Mesendoderm (in vitro differentiated cells): ENCODE data around the gene RNFT1.
"Not testable (repeated sequence)": the region's sequence is repeated elsewhere in the genome, so short reads cannot be mapped to it uniquely, and the experiment has no call there.

Experiments
- DNase-seq: peaks from one replicate; pipeline ENCODE4 v3.0.0; 2013
- H2AK5ac ChIP-seq: 2 replicates; pipeline ENCODE4 v1.6.1; 2013; ENCODE audit warnings: low read length, inconsistent platforms
- H2BK120ac ChIP-seq: 2 replicates; pipeline ENCODE4 v1.6.1; 2013; ENCODE audit warnings: low read depth, mild to moderate bottlenecking, low read length, moderate library complexity, mixed read lengths
- H2BK15ac ChIP-seq: replicated peaks from 2 replicates; pipeline ENCODE4 v1.6.1; 2013; ENCODE audit warnings: low read depth, mild to moderate bottlenecking, moderate library complexity
- H2BK5ac ChIP-seq: 2 replicates; pipeline ENCODE4 v1.6.1; 2013; ENCODE audit warnings: low read length, inconsistent platforms
- H3K18ac ChIP-seq: 2 replicates; pipeline ENCODE4 v1.6.1; 2013; ENCODE audit warnings: mild to moderate bottlenecking, low read length, mixed read lengths
- H3K23ac ChIP-seq: one replicate; pipeline ENCODE4 v1.6.1; 2013; ENCODE audit warnings: low read length
- H3K27ac ChIP-seq: 2 replicates; pipeline ENCODE4 v1.5.1; 2013; ENCODE audit warnings: low read depth, mild to moderate bottlenecking, inconsistent platforms, low read length, moderate library complexity
- H3K27me3 ChIP-seq: 2 replicates; pipeline ENCODE4 v1.6.1; 2013; ENCODE audit warnings: low read length, control low read depth, mild to moderate bottlenecking, inconsistent platforms; ENCODE audit not compliant: insufficient read depth, poor library complexity
- H3K36me3 ChIP-seq: 2 replicates; pipeline ENCODE4 v1.6.1; 2013; ENCODE audit warnings: low read length, inconsistent platforms; ENCODE audit not compliant: control insufficient read depth, insufficient read depth
- H3K4ac ChIP-seq: one replicate; pipeline ENCODE4 v1.6.1; 2013; ENCODE audit warnings: low read depth, mild to moderate bottlenecking, low read length, moderate library complexity
- H3K4me1 ChIP-seq: 2 replicates; pipeline ENCODE4 v1.6.1; 2013; ENCODE audit warnings: low read depth, low read length, inconsistent platforms; ENCODE audit not compliant: control insufficient read depth
- H3K4me2 ChIP-seq: 2 replicates; pipeline ENCODE4 v1.6.1; 2013; ENCODE audit warnings: low read length
- H3K4me3 ChIP-seq: 2 replicates; pipeline ENCODE4 v1.5.1; 2013; ENCODE audit warnings: mild to moderate bottlenecking, low read length
- H3K56ac ChIP-seq: one replicate; pipeline ENCODE4 v1.6.1; 2013; ENCODE audit warnings: low read length
- H3K79me1 ChIP-seq: 2 replicates; pipeline ENCODE4 v1.6.1; 2013; ENCODE audit warnings: low read length, inconsistent platforms
- H3K79me2 ChIP-seq: 2 replicates; pipeline ENCODE4 v1.6.1; 2013; ENCODE audit warnings: mild to moderate bottlenecking, low read length; ENCODE audit not compliant: control insufficient read depth, insufficient read depth
- H3K9ac ChIP-seq: 2 replicates; pipeline ENCODE4 v1.6.1; 2013; ENCODE audit warnings: low read length, inconsistent platforms
- H4K5ac ChIP-seq: one replicate; pipeline ENCODE4 v1.6.1; 2013; ENCODE audit warnings: low read length
- H4K8ac ChIP-seq: one replicate; pipeline ENCODE4 v1.6.1; 2013; ENCODE audit warnings: low read depth, mild to moderate bottlenecking, control low read depth, low read length, moderate library complexity
- WGBS: extraction: QIAGEN DNeasy Blood & Tissue Kit; methylation state at CpG from one replicate; pipeline ENCODE4 v1.1.7; 2013; ENCODE audit warnings: low lambda C conversion rate, missing lambda C conversion rate; ENCODE audit not compliant: insufficient coverage; ENCODE audit errors: extremely low coverage; 5-methylcytosine and 5-hydroxymethylcytosine counted together

The RNFT1 gene

GRCh38 chr17:59963738-59964481, 630 bp downstream of the RNFT1 start:
- Histone ChIP-seq H2AK5ac (no peak overlapping the region), H3K4me1 (peaks cover 2% of the 10 kb centered on the region), H3K18ac (peak overlapping the region; percentile 35), H3K27ac (no peak overlapping the region), H3K79me1 (no peaks in the 10 kb centered on the region), H3K56ac (peak overlapping the region; percentile 95), H3K79me2 (no peaks in the 10 kb centered on the region), H3K36me3 (no peaks in the 10 kb centered on the region), H2BK120ac (no peak overlapping the region), H3K4me2 (peak overlapping the region; percentile 93), H3K4ac (no peak overlapping the region), H3K4me3 (peak overlapping the region; percentile 83), H2BK15ac (no peak overlapping the region), H4K5ac (no peak overlapping the region), H2BK5ac (no peak overlapping the region), H3K9ac (peak overlapping the region; percentile 90), H3K23ac (no peak overlapping the region), H3K27me3 (no peaks in the 10 kb centered on the region), H4K8ac (no peak overlapping the region)
- peak; percentile 16 for DNase-seq
- no CpG with 5 or more reads among the region's 21 CpGs for WGBS

GRCh38 chr17:59962739-59963318, 1.7 kb downstream of the RNFT1 start:
- Histone ChIP-seq H2BK5ac (no peak overlapping the region), H2AK5ac (no peak overlapping the region), H3K9ac (no peak overlapping the region), H2BK120ac (no peak overlapping the region), H3K23ac (no peak overlapping the region), H3K18ac (no peak overlapping the region), H4K8ac (no peak overlapping the region), H3K79me1 (no peaks in the 10 kb centered on the region), H2BK15ac (no peak overlapping the region), H4K5ac (no peak overlapping the region), H3K79me2 (no peaks in the 10 kb centered on the region), H3K4ac (no peak overlapping the region), H3K4me1 (no peaks in the 10 kb centered on the region), H3K36me3 (no peaks in the 10 kb centered on the region), H3K27me3 (no peaks in the 10 kb centered on the region), H3K56ac (no peak overlapping the region), H3K27ac (no peak overlapping the region), H3K4me3 (no peak overlapping the region), H3K4me2 (no peak overlapping the region)
- no CpG with 5 or more reads among the region's 6 CpGs for WGBS
- no peak for DNase-seq

DNA sequence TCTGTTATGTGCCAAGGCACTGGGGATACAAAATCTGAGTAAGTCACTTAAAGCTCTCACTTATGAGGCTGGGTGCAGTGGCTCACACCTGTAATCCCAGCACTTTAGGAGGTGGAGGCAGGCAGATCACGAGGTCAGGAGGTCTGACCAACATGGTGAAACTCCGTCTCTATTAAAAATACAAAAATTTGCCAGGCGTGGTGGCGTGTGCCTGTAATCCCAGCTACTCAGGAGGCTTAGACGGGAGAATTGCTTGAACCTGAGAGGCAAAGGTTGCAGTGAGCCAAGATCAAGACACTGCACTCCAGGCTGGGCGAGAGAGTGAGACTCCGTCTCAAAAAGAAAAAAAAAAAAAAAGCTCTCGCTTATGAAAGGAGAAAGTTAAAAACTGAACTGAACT, 5.0 kb downstream of the RNFT1 start:
- not testable (repeated sequence) for H2BK15ac ChIP-seq, H3K79me2 ChIP-seq, H2BK120ac ChIP-seq, H2BK5ac ChIP-seq, H3K18ac ChIP-seq, H3K9ac ChIP-seq, H3K79me1 ChIP-seq, H4K8ac ChIP-seq, H3K4ac ChIP-seq, H3K27ac ChIP-seq, H3K27me3 ChIP-seq, H4K5ac ChIP-seq, H3K23ac ChIP-seq, H3K4me1 ChIP-seq, H3K56ac ChIP-seq, DNase-seq, H3K4me3 ChIP-seq, H3K4me2 ChIP-seq, H2AK5ac ChIP-seq, H3K36me3 ChIP-seq
- no CpG with 5 or more reads among the region's 8 CpGs for WGBS

DNA sequence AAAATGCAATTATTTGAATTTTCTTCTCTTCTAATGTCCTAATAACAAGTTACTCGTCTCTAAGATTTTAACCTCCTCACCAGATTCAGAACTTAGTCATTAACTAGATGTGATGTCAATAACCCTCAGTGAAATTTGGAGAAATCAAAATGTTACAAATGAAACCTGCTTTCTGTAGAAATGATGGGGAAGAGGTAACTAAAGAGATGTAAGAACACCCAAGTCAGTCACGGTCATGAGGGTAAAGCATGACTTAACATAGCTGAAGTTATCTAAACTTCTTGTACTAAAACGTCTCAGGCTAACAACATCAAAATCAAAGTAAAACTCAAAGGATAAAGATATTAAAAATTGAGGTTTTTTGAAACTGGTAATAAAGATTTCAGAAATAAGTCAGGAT, 9.7 kb downstream of the RNFT1 start:
- no peak overlapping the region for H2BK5ac ChIP-seq
- H3K4me2 ChIP-seq: no peak overlapping the region
- H3K9ac ChIP-seq: no peak overlapping the region
- no peak overlapping the region for H3K18ac ChIP-seq
- no peak overlapping the region for H3K23ac ChIP-seq
- H2BK15ac ChIP-seq: no peak overlapping the region
- DNase-seq: no peak
- no peaks in the 10 kb centered on the region for H3K79me2 ChIP-seq
- H3K4me3 ChIP-seq: no peak overlapping the region
- no peaks in the 10 kb centered on the region for H3K36me3 ChIP-seq
- H4K8ac ChIP-seq: no peak overlapping the region
- no peaks in the 10 kb centered on the region for H3K4me1 ChIP-seq
- no CpG with 5 or more reads among the region's 3 CpGs for WGBS
- H3K56ac ChIP-seq: no peak overlapping the region
- no peak overlapping the region for H2AK5ac ChIP-seq
- H4K5ac ChIP-seq: no peak overlapping the region
- no peaks in the 10 kb centered on the region for H3K27me3 ChIP-seq
- no peak overlapping the region for H3K4ac ChIP-seq
- no peak overlapping the region for H3K27ac ChIP-seq
- H2BK120ac ChIP-seq: no peak overlapping the region
- no peaks in the 10 kb centered on the region for H3K79me1 ChIP-seq

DNA sequence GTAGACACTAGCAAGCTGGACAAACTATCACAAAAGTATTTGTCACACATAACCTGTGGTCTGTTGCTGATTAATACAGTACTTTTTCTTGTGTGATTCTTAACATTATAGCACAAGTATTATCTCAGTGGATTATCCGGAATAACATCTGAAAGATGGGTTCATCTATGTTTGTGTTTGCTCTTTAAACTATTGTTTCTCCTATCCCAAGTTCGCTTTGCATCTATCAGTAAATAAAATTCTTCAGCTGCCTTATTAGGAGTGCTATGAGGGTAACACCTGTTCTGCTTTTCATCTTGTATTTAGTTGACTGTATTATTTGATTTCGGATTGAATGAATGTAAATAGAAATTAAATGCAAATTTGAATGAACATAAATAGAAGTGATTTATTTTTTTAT, 14.5 kb downstream of the RNFT1 start:
- Histone ChIP-seq H3K9ac (no peak overlapping the region), H3K79me2 (no peaks in the 10 kb centered on the region), H2BK15ac (no peak overlapping the region), H4K5ac (no peak overlapping the region), H2AK5ac (no peak overlapping the region), H3K27ac (no peak overlapping the region), H2BK120ac (no peak overlapping the region), H4K8ac (no peak overlapping the region), H3K18ac (no peak overlapping the region), H3K79me1 (no peaks in the 10 kb centered on the region), H3K4me1 (no peaks in the 10 kb centered on the region), H2BK5ac (no peak overlapping the region), H3K4me3 (no peak overlapping the region), H3K4ac (no peak overlapping the region), H3K56ac (no peak overlapping the region), H3K4me2 (no peak overlapping the region), H3K36me3 (no peaks in the 10 kb centered on the region), H3K27me3 (no peaks in the 10 kb centered on the region), H3K23ac (no peak overlapping the region)
- WGBS: 100% methylated on average over 1 of the region's 3 CpGs
- DNase-seq: no peak

- not testable (repeated sequence) for H3K4me1 ChIP-seq, H3K56ac ChIP-seq, H2BK120ac ChIP-seq, H4K8ac ChIP-seq, H3K36me3 ChIP-seq, DNase-seq, H3K4me3 ChIP-seq, H3K9ac ChIP-seq, H2AK5ac ChIP-seq, H3K27me3 ChIP-seq, H3K4me2 ChIP-seq, H3K79me1 ChIP-seq, H3K23ac ChIP-seq, H3K4ac ChIP-seq, H2BK15ac ChIP-seq, H2BK5ac ChIP-seq, H3K18ac ChIP-seq, H3K27ac ChIP-seq, H4K5ac ChIP-seq, H3K79me2 ChIP-seq
- no CpG with 5 or more reads among the region's 4 CpGs for WGBS
Measured at GRCh38 chr17:59947310-59947709, 17.2 kb downstream of the RNFT1 start.
